Activated naive CD8-positive, alpha-beta T cell treated with anti-CD3 and anti-CD28 coated beads, Interleukin-2, amount 50 U/mL, for 16 hours (primary cell): ENCODE measurements around the gene WNT9A.

Experiments used
- DNase-seq: peaks from one replicate; pipeline ENCODE4 v3.0.0-alpha.2; 2020; ENCODE audit warnings: low read depth, low spot score

The WNT9A gene

DNA sequence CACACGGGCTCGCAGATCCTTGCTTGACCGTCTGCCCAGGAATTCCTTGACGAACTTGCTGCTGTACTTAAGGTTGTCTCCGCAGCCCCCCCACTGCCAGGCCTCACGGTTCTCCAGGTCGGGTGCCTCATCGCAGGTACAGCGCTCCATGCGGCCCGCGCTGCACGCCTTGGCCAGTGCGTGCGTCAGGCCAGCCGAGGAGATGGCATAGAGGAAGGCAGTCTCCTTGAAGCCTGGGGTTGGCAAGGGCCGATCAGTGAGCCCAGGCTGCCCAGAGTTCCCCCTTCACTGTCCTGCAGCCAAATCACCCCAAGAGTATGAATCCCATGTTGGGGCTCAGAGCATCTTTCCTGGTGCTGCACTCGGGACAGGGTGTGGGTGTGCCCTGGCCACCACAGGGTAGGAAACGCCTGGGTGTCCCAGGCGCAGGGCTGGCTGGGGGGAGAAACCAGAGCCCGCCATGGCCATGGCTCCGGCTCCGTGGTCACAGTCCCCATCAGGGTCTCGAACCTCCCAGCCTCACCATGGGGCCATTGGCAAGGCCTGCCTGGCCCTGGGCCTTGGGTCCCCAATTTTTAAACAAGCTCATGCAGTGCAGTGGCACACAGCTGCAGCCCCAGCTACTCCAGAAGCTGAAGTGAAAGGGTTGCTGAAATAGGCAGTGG lies 23.4 kb downstream of the WNT9A start:
- DNase-seq = no peak

DNA sequence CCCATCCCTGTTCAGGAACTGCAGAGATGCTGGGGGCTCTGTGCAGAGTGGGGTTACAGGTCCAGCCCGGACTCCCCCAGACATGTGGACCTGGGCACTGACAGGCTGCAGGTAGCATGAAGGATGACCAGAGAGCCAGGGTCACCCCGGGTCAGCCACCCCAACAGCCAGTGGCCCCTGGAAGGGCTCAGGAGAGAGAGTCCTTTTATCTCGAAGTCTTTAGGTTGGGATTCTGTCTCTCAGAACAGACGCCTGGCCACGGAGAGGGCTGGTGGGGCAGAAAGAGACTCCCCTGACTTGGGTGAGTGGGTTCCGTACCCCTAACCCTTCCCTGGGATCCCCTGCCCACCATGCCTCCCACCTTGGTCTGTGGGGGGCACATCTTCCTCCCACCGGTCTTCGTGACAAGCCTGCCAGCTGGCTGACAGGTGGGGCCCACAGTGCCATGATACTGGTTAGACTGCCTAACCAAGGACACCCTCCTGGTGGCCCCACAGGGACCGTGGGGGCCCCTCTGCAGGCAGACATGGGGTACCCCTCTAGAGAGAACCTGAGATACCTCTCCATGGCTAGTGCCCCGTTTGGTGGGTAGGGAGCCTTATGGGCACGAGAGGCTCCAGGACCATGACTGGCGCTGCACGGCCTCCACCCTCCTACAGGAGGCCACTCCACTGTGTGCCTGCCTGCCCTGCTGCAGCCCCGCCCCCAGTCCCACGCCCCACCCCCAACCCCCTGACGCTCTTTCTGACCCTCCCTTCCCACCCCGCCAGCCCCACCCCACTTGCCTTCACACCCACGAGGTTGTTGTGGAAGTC lies 24.2 kb downstream of the WNT9A start:
- DNase-seq = no peak

- no peak for DNase-seq
These were observed 25.0 kb downstream of the WNT9A start for GRCh38 chr1:227922501-227923352.

DNA sequence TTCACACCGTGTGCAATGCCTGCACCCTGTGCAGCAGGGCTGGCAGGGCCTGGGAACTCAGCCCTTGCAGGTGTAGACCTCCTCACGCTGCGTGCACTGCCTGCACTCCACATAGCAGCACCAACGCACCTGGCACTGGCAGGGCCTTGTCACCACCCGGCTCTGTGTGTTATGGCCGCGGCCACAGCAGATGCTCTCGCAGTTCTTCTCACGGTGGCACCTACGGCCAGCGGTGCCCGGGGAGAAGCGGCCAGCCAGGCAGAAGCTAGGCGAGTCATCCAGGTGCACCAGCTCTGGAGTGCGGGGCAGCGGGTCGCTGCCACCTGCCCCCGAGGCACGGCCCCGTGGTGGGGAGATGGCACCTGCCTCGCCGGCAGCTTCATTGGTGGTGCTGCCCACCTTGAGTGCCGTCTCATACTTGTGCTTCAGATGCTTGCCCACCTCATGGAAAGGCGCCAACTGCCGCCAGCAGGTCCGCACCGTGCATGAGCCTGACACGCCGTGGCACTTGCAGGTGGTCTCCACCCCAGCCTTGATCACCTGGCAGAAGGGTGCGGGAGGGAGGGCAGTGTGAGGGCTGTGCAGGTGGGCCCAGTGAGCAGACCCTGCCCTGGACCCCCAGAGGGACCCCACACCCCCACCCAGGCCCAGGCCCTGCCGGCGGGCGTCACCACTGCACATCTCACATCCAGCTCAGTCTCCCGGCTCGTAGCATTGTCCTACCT lies 26.1 kb downstream of the WNT9A start:
- DNase-seq = no peak

GRCh38 chr1:227920896-227921295 lies 26.8 kb downstream of the WNT9A start:
- DNase-seq = no peak

- no peak for DNase-seq
These were observed 27.3 kb downstream of the WNT9A start for GRCh38 chr1:227920426-227920825.

DNA sequence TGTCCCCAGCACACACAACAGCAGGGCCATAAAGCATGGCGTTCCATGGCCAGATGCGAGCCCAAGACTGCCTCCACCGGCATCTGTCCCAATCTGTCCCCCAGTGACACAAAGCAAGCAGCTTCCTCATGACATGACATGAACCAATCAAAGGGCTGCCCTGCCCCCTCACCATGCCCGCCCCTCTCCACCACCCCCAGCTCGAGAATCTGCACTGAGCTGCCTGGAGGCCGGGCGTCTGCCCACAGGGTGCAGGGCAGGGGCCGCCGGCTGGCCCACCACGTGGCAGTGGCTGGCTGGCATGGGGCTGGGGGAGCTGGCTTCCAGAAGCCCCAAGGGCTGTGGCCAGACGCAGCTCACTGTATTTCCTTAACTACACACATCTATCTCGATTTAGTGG lies 27.8 kb downstream of the WNT9A start:
- no peak for DNase-seq

GRCh38 chr1:227918736-227919135 lies 29.0 kb downstream of the WNT9A start:
- DNase-seq = no peak

DNA sequence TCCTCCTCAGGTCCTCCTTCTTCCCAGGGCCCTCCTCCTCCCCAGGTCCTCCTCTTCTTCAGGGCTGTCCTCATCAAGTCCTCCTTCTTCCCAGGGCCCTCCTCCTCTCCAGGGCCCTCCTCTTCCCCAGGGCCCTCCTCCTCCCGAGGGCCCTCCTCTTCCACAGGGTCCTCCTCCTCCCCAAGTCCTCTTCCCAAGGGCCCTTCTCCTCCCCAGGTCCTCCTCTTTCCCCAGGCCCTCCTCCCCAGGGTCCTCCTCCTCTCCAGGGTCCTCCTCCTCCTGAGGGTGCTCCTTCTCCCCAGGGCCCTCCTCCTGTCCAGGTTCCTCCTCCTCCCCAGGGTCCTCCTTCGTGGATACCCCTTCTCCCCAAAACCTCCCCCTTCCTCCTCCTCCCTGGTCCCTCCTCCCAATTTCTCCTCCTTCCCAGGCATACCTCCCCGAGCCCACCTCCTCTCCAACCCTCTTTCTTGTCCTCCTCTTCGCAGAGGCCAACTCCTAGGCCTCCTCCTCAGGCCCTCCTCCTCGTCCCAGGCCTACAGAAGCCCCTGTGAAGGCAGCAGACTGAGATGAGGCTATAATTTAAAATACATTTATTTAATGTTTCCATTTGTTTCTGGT lies 29.5 kb downstream of the WNT9A start:
- no peak for DNase-seq

DNA sequence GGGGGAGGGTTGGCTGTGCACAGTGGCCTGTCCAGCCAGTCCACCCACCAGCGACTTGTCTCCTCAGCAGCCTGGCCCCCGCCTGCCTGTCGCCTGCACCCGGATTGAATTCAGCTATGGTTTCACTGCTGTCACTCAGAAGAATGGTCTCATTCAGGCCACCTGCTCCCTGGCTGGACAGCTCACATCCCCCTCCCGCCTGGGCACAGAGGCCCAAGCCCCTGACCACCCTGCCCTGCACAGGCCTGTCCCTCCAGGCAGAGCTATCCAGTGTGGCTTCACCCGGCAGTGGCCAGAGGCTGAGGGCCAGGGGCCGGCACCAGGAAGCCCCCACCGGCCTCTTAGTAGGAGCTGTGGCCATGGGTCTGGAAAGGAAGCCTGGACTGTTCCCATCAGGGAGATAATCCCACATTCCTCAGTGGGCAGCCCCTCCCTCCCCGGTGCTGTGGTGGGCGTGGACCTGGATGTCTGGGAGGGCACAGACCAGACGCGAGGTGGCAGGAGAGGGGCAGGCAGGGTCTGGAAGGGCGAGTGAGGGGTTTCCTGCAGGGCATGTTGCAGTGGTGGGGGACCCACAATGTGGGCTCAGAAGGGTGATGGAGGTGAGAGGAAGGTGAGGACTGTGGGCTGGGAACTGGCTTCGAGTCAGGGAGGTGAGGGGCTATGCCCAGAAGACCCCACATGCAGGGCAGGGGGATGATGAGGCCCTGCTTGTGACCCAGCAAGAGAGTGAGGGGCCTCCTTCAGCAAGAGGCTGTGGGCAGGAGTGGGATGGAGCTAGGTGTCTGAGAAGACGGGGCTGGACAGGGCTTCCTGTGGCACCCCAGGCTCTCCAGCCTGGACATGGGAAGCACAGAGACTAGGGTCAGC lies 30.4 kb downstream of the WNT9A start:
- no peak for DNase-seq

- DNase-seq = no peak
These were observed 31.1 kb downstream of the WNT9A start for GRCh38 chr1:227916655-227917054.

DNA sequence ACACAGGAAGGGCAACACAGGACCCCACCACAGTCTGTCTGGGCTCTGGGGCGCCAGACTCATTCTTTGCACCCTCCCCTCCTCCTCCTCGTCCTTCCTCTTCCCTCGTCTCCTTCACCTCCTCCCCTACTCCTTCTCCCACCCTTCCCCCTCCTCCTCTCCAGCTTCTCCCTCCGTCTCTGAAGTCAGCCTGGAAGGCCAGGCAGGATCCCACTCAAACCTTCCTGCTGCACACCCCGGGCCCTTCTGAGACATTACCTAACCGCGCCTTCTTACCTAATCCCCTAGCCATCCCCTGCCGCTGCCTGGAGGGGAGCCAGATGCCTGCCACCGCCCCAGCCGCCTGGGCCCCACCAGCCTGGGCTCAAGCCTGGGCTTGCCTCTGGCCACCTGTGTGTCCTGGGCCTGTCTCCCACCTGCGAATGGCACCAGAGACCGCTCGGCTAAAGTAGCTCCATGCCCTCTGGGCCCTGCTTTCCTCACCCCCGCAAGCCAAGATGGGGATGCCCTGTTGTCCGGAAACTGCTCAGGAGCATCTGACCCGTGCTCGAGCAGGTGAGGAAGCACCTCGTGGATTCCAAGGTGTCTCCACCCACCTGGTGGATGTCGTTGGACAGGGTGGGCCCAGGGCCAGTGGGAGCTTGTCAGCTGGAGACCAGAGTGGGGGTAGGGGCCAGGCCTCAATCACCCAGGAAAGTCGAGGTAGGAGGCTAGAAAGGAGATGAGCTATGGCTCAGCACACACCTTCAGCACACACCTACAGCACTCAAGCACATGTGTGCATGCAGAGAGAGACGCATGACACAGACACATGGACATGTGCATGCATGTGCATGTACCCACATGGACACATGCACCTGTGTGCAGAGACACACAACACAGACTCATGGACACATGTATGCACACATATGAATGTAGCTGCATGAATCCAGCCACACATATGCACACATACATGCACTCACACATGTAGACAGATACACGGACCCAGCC lies 31.9 kb downstream of the WNT9A start:
- DNase-seq = no peak

- no peak for DNase-seq
These were observed 32.8 kb downstream of the WNT9A start for GRCh38 chr1:227914801-227915563.

GRCh38 chr1:227913764-227914721 lies 33.7 kb downstream of the WNT9A start:
- no peak for DNase-seq

- no peak for DNase-seq
These were observed 34.4 kb downstream of the WNT9A start for GRCh38 chr1:227913396-227913763.

DNA sequence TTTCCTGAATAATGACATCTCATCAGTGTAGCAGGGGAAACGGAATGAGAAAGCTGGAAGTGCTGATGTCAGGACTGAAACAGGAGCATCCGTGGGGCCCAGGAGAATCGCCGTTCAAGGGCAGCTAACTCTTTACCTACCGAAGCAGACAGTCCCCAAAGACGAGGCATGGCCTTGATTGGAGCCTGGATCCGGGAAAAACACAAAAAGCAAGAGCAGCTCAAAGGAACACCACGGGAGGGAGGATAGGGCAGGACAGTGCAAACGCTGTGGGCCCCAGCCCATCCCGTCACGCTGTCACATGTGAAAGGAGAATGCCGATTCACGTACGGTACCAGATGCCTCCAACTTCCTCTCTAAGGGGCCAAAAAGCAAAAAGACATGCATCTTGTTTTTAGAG lies 34.9 kb downstream of the WNT9A start:
- no peak for DNase-seq

DNA sequence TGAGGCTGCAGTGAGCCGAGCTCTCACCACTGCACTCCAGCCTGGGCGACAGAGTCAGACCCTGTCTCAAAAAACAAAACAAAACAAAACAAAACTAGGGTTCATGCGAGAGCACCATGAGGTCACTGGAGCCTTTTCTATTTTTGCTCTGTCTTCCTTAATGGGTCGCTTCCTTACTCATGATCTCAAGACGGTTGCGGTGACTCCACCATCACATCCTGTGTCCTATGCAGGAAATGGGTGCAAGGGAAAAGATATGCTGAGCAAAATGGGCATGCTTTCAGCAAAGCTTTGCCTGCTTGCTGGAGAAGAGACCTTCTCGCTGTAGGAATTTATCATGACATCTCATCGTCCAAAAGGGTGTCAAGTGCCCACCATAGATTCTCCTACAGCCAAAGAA lies 36.4 kb downstream of the WNT9A start:
- no peak for DNase-seq
